Activated gamma-delta T cell treated with Interleukin-2 at 50 U/mL for 16 hours (primary cell): ENCODE results near the gene CLDND2.

ENCODE experiments used
- DNase-seq: peaks from one replicate; pipeline ENCODE4 v3.0.0-alpha.2; 2020

Gene CLDND2

DNA sequence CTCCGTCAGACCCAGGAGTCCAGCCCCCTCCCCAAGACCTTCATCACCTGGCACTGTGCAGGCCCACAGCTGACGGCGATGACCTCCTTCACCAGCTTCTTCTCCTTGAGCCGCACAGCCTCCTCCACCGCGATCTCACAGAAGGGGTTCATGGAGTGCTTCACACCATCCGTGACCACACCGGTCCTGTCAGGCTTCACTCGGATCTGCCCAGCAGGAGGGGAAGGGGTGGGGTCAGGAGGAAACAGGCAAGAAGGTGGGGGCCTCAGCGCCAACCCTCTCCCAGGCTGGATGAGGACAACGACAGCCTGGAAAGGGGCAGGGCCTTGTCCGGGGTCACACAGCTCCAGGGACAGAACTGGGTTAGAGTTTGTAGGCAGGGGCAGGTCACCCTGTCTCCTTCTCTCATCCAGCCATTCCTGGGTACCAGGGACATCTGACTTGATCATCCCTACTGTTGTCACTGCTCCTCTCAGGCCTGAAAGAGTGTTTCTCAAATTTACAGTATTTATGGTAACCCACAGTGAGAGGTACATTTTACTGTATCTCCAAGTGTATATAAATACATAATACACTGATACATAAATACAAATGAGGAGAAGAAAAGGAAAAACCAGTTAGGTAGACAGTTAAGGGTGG is 14.6 kb downstream of the CLDND2 start:
- no peak for DNase-seq

DNA sequence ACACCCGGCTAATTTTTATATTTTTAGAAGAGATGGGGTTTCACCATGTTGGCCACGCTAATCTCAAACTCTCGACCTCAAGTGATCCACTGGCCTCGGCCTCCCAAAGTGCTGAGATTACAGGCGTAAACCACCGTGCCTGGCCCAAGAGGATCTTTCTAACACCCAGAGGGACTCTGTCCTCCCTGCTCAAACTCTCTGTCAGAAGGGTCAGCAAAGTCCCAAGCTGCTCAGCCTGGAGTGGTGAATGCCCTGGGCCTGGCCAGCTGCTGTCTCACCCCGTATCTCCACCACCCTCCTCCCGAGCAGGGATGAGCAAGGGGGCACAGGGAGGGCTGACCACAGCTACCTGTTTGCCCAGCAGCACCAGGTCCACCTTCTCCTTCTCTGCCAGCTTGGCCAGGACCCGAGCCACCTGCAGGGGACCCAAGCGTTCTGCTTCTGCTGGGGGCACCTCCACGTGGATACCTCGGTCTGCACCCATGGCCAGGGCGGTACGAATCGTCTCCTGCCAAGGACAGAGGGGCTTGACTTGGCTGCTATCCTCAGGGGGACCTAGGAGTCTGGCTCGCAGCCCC is 15.9 kb downstream of the CLDND2 start:
- DNase-seq: no peak

DNA sequence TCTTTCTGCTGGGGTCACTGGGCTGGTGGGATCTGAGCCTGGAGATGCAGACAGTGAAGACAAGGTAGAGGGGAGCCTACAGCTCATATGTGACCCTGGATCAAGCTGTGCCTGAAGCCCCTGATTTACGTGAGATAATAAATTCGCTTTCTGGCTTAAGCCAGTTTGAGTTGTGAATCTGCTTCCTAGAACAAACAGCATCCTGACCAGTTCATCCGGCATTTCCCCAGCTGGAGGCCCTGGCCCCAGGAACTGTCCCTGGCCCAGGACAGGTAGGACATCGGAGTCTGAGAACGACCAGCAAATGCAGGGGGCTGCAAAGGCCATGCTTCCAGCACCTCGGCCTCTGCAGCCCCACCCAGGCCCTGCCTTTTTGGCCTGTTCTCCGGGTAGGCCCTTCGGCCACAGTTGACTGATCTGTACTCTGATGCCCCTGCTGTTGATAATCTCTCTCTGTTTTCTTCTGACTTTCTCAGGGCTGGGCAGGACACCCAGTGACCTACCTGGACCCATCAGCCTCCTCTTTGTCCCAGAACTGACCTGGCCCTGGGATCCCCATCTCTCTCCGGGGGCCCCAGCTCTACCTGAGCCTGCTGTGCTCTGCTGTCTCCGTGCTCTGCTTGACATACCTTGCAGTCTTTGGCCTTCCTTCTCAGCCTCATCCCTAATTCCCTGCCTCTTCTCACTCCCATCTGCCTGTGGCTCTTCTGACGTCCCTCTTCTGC is 17.4 kb downstream of the CLDND2 start:
- no peak for DNase-seq

DNA sequence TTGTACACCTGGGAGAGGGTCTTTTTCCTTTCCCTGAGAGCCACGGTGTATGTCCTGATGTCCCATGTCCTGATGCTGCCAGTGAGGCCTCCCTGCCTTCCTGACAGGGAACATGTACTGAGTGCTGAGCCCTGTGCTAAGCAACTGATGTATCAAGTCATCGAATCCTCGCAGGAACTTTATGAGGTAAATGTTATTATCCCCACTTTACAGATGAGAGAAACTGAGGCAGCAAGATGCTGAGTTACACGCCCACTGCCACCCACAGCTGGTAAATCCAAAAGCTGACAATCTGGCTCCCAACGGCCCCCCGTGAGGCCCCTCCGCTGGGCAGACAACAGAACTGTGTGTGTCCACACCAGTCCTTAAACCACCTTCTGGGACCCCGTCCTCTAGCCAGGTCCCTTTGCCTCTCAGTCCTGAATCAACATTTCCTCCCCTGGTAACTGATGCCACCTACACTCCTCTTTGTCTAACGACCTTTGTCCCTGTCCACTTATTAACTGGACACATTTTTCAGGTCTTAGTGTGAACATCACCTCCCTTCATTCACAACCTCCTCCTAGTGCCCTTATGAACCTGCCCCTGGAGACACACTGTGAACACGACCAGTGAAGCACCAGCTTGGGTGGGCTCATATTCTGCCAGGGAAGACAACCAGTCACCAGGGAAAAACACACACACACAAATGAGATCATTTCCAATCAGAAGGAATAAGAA is 21.4 kb downstream of the CLDND2 start:
- DNase-seq: no peak

DNA sequence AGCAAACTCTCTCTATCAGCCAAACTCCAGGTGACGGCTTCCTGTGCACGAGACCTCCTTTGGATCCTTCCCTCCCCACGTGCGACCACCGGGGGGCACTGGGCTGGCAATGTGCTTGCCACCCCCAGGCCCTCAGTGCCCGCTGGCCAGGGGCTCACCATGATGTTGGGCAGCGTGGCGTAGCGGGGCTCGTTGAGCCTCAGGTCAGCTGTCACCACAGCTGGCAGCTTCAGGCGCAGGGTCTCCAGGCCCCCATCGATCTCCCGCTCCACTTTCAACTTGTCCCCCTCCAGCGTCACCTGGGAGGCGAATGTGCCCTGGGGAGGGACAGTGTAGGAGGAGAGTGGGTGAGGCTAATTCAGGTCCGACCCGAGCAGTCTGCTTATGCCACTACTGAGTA is 22.1 kb downstream of the CLDND2 start:
- DNase-seq: no peak

DNA sequence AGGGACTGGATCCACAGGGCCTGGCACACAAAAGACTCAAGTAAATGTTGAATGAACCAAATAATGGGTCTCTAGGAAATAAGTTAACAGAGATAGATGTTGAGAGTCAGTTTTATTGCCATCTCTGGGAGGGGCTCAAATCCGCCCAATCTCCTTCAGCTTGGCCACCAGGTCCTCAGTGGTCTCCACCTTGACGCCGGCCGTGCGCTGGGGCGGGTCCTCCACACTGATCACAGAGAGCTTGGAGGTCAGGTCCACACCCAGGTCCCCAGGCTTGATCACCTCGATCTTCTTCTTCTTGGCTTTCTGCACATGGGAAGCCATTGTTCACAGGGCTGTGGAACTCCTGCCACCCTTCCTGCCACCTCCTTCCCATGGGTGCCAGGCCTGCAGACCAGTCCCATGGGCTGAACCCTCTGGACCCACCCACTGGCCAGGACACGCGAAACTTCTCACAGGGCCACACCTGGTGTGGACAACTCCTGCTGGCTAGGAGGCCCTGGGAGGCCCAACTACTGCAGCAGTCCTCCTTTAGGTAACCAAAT is 23.7 kb downstream of the CLDND2 start:
- no peak for DNase-seq

DNA sequence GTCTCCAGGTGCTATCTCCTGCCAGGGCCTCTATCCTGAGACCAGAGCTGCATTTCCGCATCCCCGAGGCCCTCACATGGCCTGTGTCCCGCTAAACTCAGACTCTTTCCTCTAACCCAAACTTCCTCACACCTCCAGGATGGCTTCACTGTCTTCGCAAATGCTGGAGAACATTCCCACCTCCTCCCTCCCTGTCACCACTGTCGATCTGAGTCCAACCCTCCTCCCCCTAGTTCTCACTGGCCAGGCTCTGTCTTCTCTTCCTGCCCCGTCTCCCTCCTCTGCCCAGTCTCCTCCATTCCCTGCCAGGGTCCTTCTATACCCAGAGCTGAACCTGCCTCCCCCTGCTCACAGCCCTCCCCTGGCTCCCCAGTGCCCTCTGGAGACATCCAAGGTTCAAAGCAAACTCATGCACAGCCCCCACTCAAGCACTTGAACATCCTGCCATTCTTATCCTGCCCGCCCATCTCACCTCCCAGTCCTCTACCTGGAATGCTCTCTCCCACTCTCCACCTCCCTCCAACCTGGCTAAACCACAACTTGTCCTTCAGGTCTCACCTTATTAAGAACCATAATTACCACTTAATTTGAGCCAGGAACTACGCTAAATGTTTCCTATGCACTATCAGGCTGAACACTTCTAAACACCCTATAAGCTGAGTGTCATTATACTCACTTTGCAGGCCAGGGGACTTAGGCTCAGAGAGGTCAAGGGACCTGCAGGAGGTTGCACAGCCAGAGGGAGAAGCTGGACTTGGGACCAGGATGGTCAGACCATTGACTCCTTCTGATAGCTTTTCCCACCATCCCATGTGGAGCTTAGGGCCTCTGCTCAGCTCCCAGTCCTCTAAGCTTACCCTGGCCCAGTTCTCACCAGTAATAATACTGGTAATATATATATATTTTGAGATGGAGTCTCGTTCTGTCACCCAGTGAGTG is 25.9 kb downstream of the CLDND2 start:
- DNase-seq: no peak

DNA sequence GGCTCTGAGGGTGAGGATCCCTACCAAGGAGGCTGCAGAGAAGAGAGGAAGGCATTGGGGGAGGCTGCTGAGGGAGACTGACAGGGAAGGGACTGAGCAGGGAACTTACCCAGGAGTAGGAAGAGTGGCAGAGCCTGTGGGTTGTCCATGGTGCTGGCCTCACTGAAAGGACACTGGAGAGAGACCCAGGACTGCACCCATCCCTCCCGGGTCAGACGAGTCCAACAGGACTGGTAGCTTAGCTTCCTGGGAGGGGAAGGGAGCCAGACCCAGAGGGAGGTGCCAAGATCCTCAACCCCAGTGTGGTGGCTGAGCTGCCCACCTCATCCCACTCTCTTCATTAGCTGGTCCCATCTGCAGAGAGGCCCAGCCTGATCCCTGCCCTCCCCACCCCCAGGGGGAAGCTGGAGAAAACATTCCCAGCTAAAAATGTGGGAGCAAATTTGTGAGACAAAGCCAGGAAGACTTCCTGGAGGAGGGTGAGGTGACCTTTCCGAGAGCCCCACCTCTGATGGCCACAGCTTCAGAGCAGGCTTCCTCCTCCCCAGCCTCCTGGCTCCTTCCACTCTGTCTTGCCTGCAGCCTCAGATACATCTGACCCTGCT is 26.7 kb downstream of the CLDND2 start, which contains the start of gene VSIG10L:
TSS of gene VSIG10L (minus strand) at position 164 of the 605 bp plus-strand sequence. CDS start at position 149, 15 bp downstream.
- no peak for DNase-seq

DNA sequence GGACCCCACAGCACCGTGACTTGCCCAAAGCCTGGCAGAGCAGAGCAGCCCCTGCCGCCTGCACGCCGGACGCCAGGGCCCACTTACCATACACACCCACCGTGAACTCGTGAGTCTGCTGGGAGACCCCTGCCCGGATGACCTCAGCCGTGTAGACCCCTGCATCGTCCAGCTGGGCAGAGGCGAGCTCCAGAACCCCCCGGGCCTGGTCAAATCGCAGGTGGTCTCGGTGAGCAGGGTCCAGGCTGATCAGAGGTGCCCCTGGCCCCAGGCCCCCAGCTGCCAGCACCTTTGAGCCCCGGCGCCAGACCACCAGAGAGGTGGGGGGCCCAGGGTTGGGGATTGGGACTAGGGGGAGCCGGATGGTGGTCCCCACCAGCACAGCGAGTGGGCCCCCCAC is 27.7 kb downstream of the CLDND2 start:
- DNase-seq: no peak

DNA sequence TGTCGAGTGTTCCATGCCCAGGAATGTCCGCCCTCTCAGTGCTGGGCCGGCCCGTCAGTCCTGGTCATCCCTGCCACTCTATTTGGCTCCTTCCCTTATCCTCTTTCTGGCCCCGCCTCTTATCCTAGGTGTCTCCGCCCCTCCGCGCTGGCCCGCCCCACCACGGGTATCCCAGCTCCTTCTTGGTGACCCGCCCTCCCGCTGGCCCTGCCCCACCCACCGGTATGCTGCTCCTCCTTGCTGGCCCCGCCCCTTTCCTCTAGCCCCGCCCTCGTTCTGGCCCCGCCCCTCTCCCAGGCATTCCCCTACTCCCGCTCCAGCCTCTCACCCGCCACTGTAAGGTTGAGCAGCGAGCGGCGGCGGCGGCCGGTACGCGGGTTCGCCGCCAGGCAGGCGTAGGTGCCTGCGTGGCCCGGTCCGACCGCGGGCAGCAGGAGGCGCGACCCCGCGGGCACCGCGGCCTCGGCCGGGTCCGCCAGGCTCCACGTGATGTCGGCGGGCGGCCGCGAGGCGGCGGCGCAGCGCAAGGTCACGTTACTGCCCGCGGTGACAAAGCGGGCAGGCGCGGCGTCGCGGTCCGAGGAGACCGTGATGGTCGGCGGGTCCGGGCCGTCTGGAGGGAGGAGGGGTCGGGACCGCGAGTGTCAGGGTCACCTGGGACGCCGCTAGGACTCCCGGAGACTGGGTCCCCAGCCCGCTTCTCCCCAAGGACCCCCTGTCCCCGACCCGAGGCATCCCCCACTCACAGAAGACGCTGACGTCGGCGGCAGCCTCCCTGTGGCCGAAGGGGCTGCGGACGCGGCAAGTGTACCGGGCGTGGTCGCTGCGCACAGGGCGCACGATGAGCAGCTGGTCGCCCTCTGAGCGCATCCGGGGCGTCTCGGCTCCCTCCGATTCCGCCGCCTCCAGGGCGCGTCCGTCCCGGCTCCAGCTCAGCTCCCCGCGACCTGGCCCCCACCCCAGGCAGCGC is 28.8 kb downstream of the CLDND2 start:
- peak; percentile 79 for DNase-seq

DNA sequence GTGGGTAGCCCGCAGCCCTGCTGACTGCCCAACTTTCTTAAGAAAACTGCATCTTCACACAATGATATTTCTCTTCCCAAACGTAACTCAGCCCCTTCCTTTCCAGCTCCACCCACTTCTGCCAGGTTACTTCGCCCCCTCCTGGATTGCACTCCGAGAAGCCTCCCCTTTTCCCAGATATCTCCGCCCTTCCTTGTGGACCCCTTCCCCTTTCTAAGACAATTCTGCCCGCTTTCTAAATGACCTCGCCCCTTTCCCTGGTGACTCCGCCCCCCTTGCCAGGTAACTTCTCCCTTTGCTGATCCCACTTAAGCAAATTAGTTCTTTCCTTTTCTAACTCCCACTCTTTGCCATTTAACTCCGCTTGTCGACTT is 29.5 kb downstream of the CLDND2 start:
- DNase-seq: no peak

DNA sequence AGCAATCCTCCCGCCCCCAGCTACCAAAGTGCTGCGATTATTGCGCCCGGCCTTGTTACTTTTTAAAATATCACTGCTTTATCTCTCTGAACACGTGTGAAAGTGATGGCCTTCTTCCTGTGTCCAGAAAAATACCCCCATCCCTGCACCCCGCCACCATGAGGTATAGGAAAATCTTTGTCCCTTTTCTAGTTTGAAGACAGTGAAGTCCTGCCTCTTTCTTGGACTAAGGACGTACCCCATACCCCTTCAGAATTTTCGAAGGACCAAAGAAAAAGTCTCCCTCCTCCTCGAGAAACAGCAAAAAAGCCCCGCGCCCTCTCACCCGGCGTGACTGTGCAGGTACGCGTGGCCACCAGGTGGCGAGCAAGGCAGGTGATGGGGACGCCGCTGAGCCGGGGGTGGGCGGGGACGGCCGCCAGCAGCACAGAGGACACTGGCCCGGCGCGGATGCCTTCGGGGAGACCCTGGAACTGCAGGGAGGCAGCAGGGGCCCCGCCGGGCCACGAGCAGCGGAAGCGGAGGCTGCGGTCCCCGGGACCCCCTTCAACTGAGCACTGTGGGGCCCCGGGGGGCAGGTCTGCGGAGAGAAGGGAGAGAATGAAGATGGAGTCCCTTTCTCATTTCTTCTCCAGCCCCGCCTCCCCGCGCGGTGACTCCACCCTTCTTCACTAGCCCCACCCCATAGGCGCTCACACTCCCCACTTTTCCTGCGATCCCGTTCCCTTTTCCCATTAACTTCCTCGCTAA is 30.1 kb downstream of the CLDND2 start:
- peak; percentile 85 for DNase-seq

DNA sequence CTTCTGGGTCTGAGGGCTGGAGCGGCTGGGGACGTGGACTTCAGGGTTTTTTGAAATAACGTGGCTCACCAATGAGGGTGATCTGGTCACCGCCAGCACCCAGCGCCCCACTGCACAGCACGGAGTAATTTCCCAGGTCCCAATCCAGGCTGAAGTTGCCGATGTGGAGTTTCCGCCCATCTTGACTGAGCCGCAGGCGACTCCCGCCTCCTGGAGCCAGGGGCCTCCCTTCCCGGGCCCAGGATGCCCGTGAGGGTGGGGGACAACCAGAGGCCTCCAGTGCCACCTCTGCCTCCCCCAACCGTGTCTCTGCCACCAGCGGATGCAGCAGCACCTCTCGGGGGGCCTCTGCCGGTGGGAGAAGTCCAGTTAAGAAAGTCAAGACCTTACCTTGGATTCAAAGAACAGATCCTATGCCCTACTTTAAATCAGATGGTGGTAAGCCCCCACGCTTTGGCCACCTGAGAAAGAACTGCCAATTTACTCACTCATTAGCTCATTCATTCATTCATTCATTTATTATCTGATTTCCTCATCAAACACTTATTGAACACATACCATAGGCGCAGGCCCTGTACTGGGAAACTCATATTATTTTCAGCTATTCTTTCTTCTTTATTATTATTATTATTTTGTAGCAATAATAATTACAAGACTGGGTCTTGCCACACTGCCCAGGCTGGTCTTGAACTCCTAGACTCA is 30.8 kb downstream of the CLDND2 start:
- DNase-seq: no peak

DNA sequence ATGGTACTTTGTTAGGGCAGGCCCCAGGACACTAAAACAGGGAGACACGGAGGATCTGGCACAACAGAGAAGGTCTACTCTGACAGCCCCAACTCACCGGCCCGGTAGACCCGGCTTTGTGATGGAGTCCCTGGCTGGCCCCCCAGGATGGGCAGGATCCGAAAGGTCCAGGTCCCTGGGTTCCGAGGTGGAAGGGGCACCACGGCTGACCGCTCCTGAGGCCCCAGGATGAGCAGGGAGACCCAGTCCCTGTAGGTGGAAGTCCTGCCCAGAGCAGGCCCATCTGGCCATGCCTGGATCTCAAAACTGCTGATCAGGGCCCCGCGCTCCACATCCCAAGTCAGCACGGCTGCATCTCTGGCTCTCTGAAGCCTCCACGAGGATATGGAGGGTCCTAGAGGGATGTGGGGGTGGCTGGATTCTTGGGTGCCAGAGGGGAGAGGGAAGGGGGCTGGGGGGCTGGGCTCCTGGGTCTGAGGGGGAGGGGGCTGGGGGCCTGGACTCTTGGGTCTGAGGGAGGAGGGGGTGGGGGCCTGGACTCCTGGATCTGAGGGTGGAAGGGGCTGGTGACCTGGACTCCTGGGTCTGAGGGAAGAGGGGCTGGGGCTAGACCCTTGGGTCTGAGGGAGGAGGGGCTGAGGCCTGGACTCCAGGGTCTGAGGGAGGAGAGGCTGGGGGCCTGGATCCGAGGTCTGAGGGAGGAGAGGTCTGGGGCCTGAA is 31.5 kb downstream of the CLDND2 start:
- no peak for DNase-seq

DNA sequence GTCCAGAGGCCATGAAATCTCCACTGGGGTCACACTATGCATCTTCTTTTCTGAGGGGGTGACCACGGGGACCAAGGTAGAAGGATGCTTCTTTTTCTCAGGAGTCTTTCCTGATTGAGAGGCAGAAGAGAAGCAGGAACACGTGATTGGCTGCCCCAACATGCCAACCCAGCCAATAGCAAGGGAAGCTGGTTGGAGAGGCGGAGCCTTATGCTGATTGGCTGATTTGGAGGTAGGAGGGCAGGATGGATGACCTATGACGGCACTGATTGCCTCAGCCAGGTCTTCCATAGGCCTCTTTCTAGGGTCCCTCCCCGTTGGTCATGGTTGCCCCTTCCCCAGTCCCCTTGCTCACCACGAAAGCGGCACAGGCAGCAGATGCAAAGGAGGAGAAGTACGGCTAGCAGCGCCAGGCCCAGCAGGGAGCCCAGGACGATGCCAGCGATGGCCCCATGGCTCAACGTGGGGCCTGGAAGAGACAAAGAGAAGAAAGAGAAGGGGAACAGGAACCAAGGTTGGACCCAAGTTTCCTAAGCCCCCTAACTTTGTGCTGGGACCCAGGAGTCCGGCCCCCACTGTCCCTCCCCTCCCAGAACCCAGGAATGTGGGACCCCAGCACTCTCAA is 34.9 kb downstream of the CLDND2 start:
- no peak for DNase-seq

DNA sequence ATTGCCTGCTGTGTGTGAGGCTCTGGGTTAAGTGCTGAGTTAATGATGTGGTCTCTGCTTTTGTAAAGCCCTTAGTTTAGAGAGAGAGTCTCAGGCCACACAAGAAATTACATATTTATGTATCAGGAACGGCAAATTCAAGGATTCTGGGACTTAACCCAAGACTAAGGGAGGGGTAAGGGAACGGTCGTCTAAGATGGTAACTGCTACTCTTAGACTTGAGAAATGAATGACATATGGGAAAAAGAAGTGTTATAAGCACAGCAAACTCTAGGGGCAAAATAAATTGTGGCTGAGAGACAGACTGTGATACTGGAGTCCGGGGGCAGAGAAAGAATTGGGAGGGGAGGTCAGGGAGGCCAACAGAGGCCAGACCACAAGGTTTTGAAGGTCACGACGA is 37.1 kb downstream of the CLDND2 start:
- DNase-seq: no peak

DNA sequence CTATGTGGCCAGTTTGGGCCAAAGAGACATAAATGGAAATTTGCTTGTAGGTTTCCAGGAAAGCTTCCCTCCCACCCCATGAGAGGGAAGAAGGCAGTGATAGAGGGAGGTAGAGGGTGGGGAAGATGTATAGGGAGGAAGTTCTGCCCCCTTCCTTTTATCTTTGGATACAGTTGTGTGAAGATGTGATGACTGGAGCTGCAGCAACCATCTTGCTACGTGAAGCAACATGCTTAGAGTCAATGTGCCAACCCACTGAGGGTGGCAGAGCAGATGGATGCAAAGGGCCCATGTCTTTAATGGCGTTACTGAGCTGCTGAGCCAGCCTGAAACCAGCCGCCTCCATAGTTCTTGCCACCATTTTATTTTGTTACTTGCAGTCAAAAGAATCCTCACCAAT is 37.6 kb downstream of the CLDND2 start:
- DNase-seq: no peak

DNA sequence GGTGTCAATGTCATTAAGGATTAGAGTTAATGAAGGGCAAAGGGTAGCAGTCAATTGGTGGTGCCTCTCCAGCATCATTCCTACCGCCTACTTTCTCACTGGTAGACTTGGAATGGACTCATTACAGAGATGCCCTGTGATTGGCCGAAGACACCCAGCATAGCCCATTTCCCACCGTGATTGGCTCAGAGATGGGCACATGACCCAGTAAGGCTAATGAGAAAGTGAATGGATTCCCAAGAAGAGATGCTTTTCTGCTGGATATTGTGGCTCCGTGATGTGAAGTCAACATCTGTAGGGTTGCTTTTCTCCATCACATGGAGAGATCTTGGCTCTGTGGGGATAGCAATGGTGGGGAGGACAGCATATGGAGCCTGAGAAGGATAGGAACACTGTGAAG is 38.4 kb downstream of the CLDND2 start:
- no peak for DNase-seq
